ENCODE results near the gene TANGO2.

GRCh38 chr22:20071524-20071972 is 50.6 kb downstream of the TANGO2 start:
- TF ChIP-seq NRF1 (IDR thresholded peaks at IDR 0.05; ENCODE audit: low read depth, low read length) (no peak), TBP (IDR thresholded peaks at IDR 0.05; ENCODE audit: low read depth, low read length) (no peak), EZH2 (IDR thresholded peaks at IDR 0.05; ENCODE audit: low read depth, low read length, severe bottlenecking) (no peak), RBBP5 (IDR thresholded peaks at IDR 0.05; ENCODE audit: borderline replicate concordance, low read depth, low read length) (no peak), CTCF (IDR thresholded peaks at IDR 0.05; ENCODE audit: control extremely low read depth in 1 of 3, insufficient read depth in 1 of 3, low read depth in 1 of 3, low read length in 3 of 3) (no peak), MAFK (IDR thresholded peaks at IDR 0.05; ENCODE audit: low read depth, low read length) (no peak), CEBPB (IDR thresholded peaks at IDR 0.05; ENCODE audit: low read depth, low read length) (no peak), POLR2A (IDR thresholded peaks at IDR 0.05; ENCODE audit: control extremely low read depth in 1 of 2, low read depth in 2 of 2, low read length in 2 of 2) (no peak), EP300 (IDR thresholded peaks at IDR 0.05; ENCODE audit: borderline replicate concordance in 1 of 2, low read depth in 2 of 2, low read length in 2 of 2) (no peak), KDM1A (IDR thresholded peaks at IDR 0.05; ENCODE audit: borderline replicate concordance, low read length) (no peak), POLR2AphosphoS5 (IDR thresholded peaks at IDR 0.05; ENCODE audit: low read depth, low read length) (no peak), EGR1 (IDR thresholded peaks at IDR 0.05; ENCODE audit: borderline replicate concordance, low read depth, low read length) (no peak), BRCA1 (IDR thresholded peaks at IDR 0.05; ENCODE audit: low read depth, low read length) (no peak)

All from H1 (cell line).